A549 (cell line): ENCODE results near the gene CLC.

Experiments
- CTCF ChIP-seq: fragments of >200 bp; sonication (Bioruptor Twin); formaldehyde crosslinking; IDR thresholded peaks from 3 replicates; pipeline ENCODE4 v1.5.1; 2016
- EP300 ChIP-seq, 2 experiments: fragments of >200 bp; sonication (Bioruptor Twin); formaldehyde crosslinking; IDR thresholded peaks; 2 replicates in 1 of 2; 3 replicates in 1 of 2; pipeline ENCODE4 v1.6.1; 2016 to 2017
- ESRRA ChIP-seq: fragments of 150-350 bp; IDR thresholded peaks from 2 replicates; pipeline ENCODE4 v1.6.1; 2014; ENCODE audit warnings: mild to moderate bottlenecking, low read length, borderline replicate concordance
- MAFK ChIP-seq: fragments of 450-650 bp; IDR thresholded peaks from 2 replicates; pipeline ENCODE4 v1.6.1; 2014; ENCODE audit not compliant: partially characterized antibody
- POLR2A ChIP-seq: IDR thresholded peaks from 2 replicates; pipeline ENCODE4 v1.6.1; 2012; ENCODE audit warnings: mild to moderate bottlenecking, low read length
- POLR2AphosphoS2 ChIP-seq: conservative IDR thresholded peaks from 2 replicates; pipeline ENCODE4 v1.6.1; 2012; ENCODE audit warnings: low read length, improper control_type of control experiment, inconsistent platforms
- RCOR1 ChIP-seq: fragments of 150-350 bp; IDR thresholded peaks from 2 replicates; pipeline ENCODE4 v1.6.1; 2014; ENCODE audit warnings: antibody characterized with exemption, low read length, low read depth
- REST ChIP-seq: fragments of 200-600 bp; sonication (generic); IDR thresholded peaks from 2 replicates; pipeline ENCODE4 v1.6.1; 2016; ENCODE audit warnings: antibody characterized with exemption, mild to moderate bottlenecking, moderate library complexity
- ZC3H11A ChIP-seq: fragments of 450-650 bp; IDR thresholded peaks from 2 replicates; pipeline ENCODE4 v1.6.1; 2014; ENCODE audit warnings: antibody characterized with exemption, mild to moderate bottlenecking
- TF ChIP-seq, protein P1 (sequence below): IDR thresholded peaks from 2 replicates; pipeline ENCODE4 v1.6.1; 2012; ENCODE audit warnings: low read depth, borderline replicate concordance
- TF ChIP-seq, protein P2 (sequence below): IDR thresholded peaks from 2 replicates; pipeline ENCODE4 v1.6.1; 2012

- TF ChIP-seq REST, result no peak
- TF ChIP-seq CTCF, result no peak
- TF ChIP-seq ESRRA, result no peak
- no peak for TF ChIP-seq ZC3H11A
- TF ChIP-seq RCOR1, result no peak
- no peak for TF ChIP-seq POLR2A
- no peak for TF ChIP-seq POLR2AphosphoS2
- TF ChIP-seq, protein P1, sequence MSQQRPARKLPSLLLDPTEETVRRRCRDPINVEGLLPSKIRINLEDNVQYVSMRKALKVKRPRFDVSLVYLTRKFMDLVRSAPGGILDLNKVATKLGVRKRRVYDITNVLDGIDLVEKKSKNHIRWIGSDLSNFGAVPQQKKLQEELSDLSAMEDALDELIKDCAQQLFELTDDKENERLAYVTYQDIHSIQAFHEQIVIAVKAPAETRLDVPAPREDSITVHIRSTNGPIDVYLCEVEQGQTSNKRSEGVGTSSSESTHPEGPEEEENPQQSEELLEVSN, result no peak
- no peak for TF ChIP-seq EP300 (IDR thresholded peaks at IDR 0.05)
- TF ChIP-seq, protein P2, sequence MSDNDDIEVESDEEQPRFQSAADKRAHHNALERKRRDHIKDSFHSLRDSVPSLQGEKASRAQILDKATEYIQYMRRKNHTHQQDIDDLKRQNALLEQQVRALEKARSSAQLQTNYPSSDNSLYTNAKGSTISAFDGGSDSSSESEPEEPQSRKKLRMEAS, result no peak
- no peak for TF ChIP-seq MAFK
Measured at GRCh38 chr19:39729594-39729993, 8.2 kb downstream of the CLC start.
